H9 (cell line): Measurements from ENCODE around the gene BIK. TPM values are rescaled to one million over a fixed set of nuclear protein-coding genes. Genes with fewer than 3 reads are reported as not detected.
A peak's percentile ranks its signal among the peaks of the same experiment; 100 is the strongest.

Experiments
- DNase-seq: peaks from one replicate; pipeline ENCODE4 v3.0.0-alpha.2; 2017
- H2AFZ ChIP-seq: one replicate; pipeline ENCODE4 v1.6.1; 2013; ENCODE audit warnings: mild to moderate bottlenecking, low read length, control low read depth, moderate library complexity
- H2AK5ac ChIP-seq: 2 replicates; pipeline ENCODE4 v1.6.1; 2013; ENCODE audit warnings: low read length, control low read depth, mixed read lengths; ENCODE audit not compliant: insufficient read length
- H2BK120ac ChIP-seq: one replicate; pipeline ENCODE4 v1.6.1; 2013; ENCODE audit warnings: low read depth, mild to moderate bottlenecking, low read length, control low read depth, inconsistent platforms; ENCODE audit not compliant: poor library complexity, severe bottlenecking
- H2BK12ac ChIP-seq: 2 replicates; pipeline ENCODE4 v1.6.1; 2013; ENCODE audit warnings: low read length, control low read depth, mixed read lengths, low read depth; ENCODE audit not compliant: insufficient read length
- H2BK15ac ChIP-seq: 2 replicates; pipeline ENCODE4 v1.6.1; 2013; ENCODE audit warnings: low read depth, low read length, control low read depth
- H2BK20ac ChIP-seq: one replicate; pipeline ENCODE4 v1.6.1; 2013; ENCODE audit warnings: low read depth, mild to moderate bottlenecking, low read length, control low read depth, inconsistent platforms; ENCODE audit not compliant: poor library complexity, severe bottlenecking
- H2BK5ac ChIP-seq: 2 replicates; pipeline ENCODE4 v1.6.1; 2013; ENCODE audit warnings: low read length, control low read depth, mixed read lengths; ENCODE audit not compliant: insufficient read length
- H3K14ac ChIP-seq: 2 replicates; pipeline ENCODE4 v1.6.1; 2013; ENCODE audit warnings: low read length, control low read depth; ENCODE audit not compliant: insufficient read depth
- H3K18ac ChIP-seq: 2 replicates; pipeline ENCODE4 v1.6.1; 2013; ENCODE audit warnings: low read depth, mild to moderate bottlenecking, mixed read lengths, low read length, control low read depth; ENCODE audit not compliant: insufficient read length
- H3K23ac ChIP-seq: 2 replicates; pipeline ENCODE4 v1.6.1; 2013; ENCODE audit warnings: low read length, control low read depth, mixed read lengths, low read depth; ENCODE audit not compliant: insufficient read length
- H3K23me2 ChIP-seq: 2 replicates; pipeline ENCODE4 v1.6.1; 2013; ENCODE audit warnings: low read depth, mild to moderate bottlenecking, mixed read lengths, low read length, control low read depth; ENCODE audit not compliant: insufficient read length, poor library complexity, severe bottlenecking
- H3K27ac ChIP-seq: 2 replicates; pipeline ENCODE4 v1.5.1; 2013; ENCODE audit warnings: low read length, control low read depth, mixed read lengths, low read depth; ENCODE audit not compliant: insufficient read length
- H3K27me3 ChIP-seq: 2 replicates; pipeline ENCODE4 v1.6.1; 2013; ENCODE audit warnings: low read length, control low read depth, inconsistent platforms; ENCODE audit not compliant: insufficient read depth
- H3K4ac ChIP-seq: 2 replicates; pipeline ENCODE4 v1.6.1; 2013; ENCODE audit warnings: low read depth, mild to moderate bottlenecking, control low read depth, inconsistent platforms, low read length, moderate library complexity
- H3K4me1 ChIP-seq: 2 replicates; pipeline ENCODE4 v1.6.1; 2013; ENCODE audit warnings: low read length, control low read depth, inconsistent platforms; ENCODE audit not compliant: insufficient read depth
- H3K4me2 ChIP-seq: 2 replicates; pipeline ENCODE4 v1.6.1; 2013; ENCODE audit warnings: low read length, control low read depth, mixed read lengths; ENCODE audit not compliant: insufficient read length, insufficient read depth
- H3K56ac ChIP-seq: 2 replicates; pipeline ENCODE4 v1.6.1; 2013; ENCODE audit warnings: low read depth, mild to moderate bottlenecking, mixed read lengths, low read length, control low read depth; ENCODE audit not compliant: insufficient read length
- H3K79me1 ChIP-seq: 2 replicates; pipeline ENCODE4 v1.6.1; 2013; ENCODE audit warnings: low read depth, mild to moderate bottlenecking, moderate library complexity, low read length, control low read depth, inconsistent platforms; ENCODE audit not compliant: insufficient read depth, poor library complexity, severe bottlenecking
- H3K79me2 ChIP-seq: 2 replicates; pipeline ENCODE4 v1.6.1; 2013; ENCODE audit warnings: low read length, control low read depth, inconsistent platforms; ENCODE audit not compliant: insufficient read depth
- H3K9ac ChIP-seq: 2 replicates; pipeline ENCODE4 v1.6.1; 2013; ENCODE audit warnings: low read length, control low read depth, mixed read lengths; ENCODE audit not compliant: insufficient read length; ENCODE audit errors: extremely low read depth
- H3K9me3 ChIP-seq: one replicate; pipeline ENCODE4 v1.6.1; 2013; ENCODE audit warnings: low read depth, low read length, inconsistent platforms; ENCODE audit not compliant: control insufficient read depth
- H3T11ph ChIP-seq: one replicate; pipeline ENCODE4 v1.6.1; 2013; ENCODE audit warnings: mild to moderate bottlenecking, low read length, control low read depth, inconsistent platforms
- H4K20me1 ChIP-seq: one replicate; pipeline ENCODE4 v1.6.1; 2013; ENCODE audit not compliant: control insufficient read depth, insufficient read length, insufficient read depth
- H4K5ac ChIP-seq: 2 replicates; pipeline ENCODE4 v1.6.1; 2013; ENCODE audit warnings: low read depth, mild to moderate bottlenecking, mixed read lengths, low read length, control low read depth; ENCODE audit not compliant: insufficient read length
- H4K8ac ChIP-seq: replicated peaks from 2 replicates; pipeline ENCODE4 v1.6.1; 2013; ENCODE audit warnings: low read length, control low read depth, mixed read lengths, low read depth; ENCODE audit not compliant: insufficient read length
- H4K91ac ChIP-seq: 2 replicates; pipeline ENCODE4 v1.6.1; 2013; ENCODE audit warnings: low read depth, mild to moderate bottlenecking, moderate library complexity, mixed read lengths, low read length, control low read depth; ENCODE audit not compliant: insufficient read length
- H3K27ac Mint-ChIP-seq, 3 experiments: 2 replicates in 2 of 3; 3 replicates in 1 of 3; pipeline ENCODE4 v1.8.0; 2020 to 2021; ENCODE audit warnings: mixed read lengths in 3 of 3, mild to moderate bottlenecking in 1 of 3, moderate library complexity in 1 of 3
- H3K27me3 Mint-ChIP-seq: 2 replicates; pipeline ENCODE4 v1.8.0; 2021; ENCODE audit warnings: low read depth, mild to moderate bottlenecking, moderate library complexity, mixed read lengths
- H3K36me3 Mint-ChIP-seq, 3 experiments: 2 replicates in 2 of 3; 3 replicates in 1 of 3; pipeline ENCODE4 v1.8.0; 2020 to 2021; ENCODE audit warnings: low read depth in 3 of 3, mixed read lengths in 3 of 3; ENCODE audit not compliant: insufficient read depth in 1 of 3
- H3K4me1 Mint-ChIP-seq, 2 experiments: 2 replicates each; pipeline ENCODE4 v1.8.0; 2020; ENCODE audit warnings: mixed read lengths in 2 of 2
- H3K4me3 Mint-ChIP-seq, 2 experiments: 2 replicates in 1 of 2; 3 replicates in 1 of 2; pipeline ENCODE4 v1.8.0; 2020 to 2021; ENCODE audit warnings: mild to moderate bottlenecking in 2 of 2, mixed read lengths in 2 of 2, moderate library complexity in 1 of 2
- H3K9me3 Mint-ChIP-seq, 2 experiments: 2 replicates in 1 of 2; 3 replicates in 1 of 2; pipeline ENCODE4 v1.8.0; 2020; ENCODE audit warnings: mild to moderate bottlenecking in 2 of 2, mixed read lengths in 2 of 2, moderate library complexity in 1 of 2
- WGBS: extraction: QIAGEN DNeasy Blood & Tissue Kit; methylation state at CpG from one replicate; pipeline ENCODE4 v1.1.7; 2013; ENCODE audit warnings: missing lambda C conversion rate, low lambda C conversion rate, mixed read lengths; ENCODE audit not compliant: insufficient read length; ENCODE audit errors: extremely low coverage; 5-methylcytosine and 5-hydroxymethylcytosine counted together
- total RNA-seq: library from RNA; stranded (reverse); gene quantifications from 2 replicates; pipeline ENCODE4 v1.2.1, GENCODE V29; 2021
- TF ChIP-seq, protein P1 (sequence below): fragments of 200-600 bp; sonication (generic); conservative IDR thresholded peaks from 3 replicates; pipeline ENCODE4 v1.8.0; 2021; ENCODE audit warnings: antibody characterized with exemption, mild to moderate bottlenecking

Gene BIK
- total RNA-seq, 1 experiment from 2014 or later: 8.3 TPM

DNA sequence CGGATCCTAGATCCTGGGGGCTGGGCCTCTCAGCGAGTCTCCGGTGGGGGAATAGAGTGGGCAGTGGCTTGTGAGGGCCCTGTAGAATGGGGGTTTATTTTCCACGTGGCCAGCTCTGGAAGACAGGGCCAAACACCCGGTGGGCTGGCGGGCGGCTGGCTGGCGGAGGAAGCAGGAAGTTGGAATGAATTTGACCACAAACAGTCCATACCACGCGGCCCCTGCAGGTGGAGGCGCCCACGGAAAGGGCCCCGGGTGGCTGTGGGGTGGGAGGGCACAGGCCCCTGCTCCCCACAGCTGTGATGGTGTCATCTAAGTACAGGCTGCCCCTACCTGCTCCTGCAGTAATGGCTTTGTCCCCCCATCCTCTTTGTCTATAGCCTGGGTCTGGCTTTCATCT, 17.6 kb downstream of the BIK start:
- H2BK12ac ChIP-seq: no peak overlapping the region
- H4K8ac ChIP-seq: no peak overlapping the region
- H3K4me1 ChIP-seq: no peaks in the 10 kb centered on the region
- H3K14ac ChIP-seq: no peak overlapping the region
- Mint-ChIP-seq H3K27ac (0 out of 7 replicates have a peak overlapping the region, but pooled peaks of 1 of the 3 experiments have one; percentile 81), H3K36me3 (peaks cover 0 to 15% (median 13%) of the 10 kb centered on the region in 3 experiments; a peak in 4 of 7 replicates), H3K4me3 (no peak overlapping the region), H3K4me1 (peaks cover 9 to 22% of the 10 kb centered on the region in 2 experiments), H3K9me3 (no peaks in the 10 kb centered on the region), H3K27me3 (no peaks in the 10 kb centered on the region; the same call in 1 of the 2 replicates)
- no peaks in the 10 kb centered on the region for H3K79me1 ChIP-seq
- DNase-seq: no peak
- no peak overlapping the region for H2BK20ac ChIP-seq
- H2AFZ ChIP-seq: no peak overlapping the region
- H4K5ac ChIP-seq: no peak overlapping the region
- H3K23ac ChIP-seq: no peak overlapping the region
- no peak overlapping the region for H3K4ac ChIP-seq
- no peak overlapping the region for H3K56ac ChIP-seq
- H4K91ac ChIP-seq: no peak overlapping the region
- no peak overlapping the region for H2AK5ac ChIP-seq
- H3K27me3 ChIP-seq: no peaks in the 10 kb centered on the region
- no peaks in the 10 kb centered on the region for H3K79me2 ChIP-seq
- H3K27ac ChIP-seq: no peak overlapping the region
- no peaks in the 10 kb centered on the region for H3K9me3 ChIP-seq
- WGBS: no CpG with 5 or more reads among the region's 13 CpGs
- no peak overlapping the region for H2BK120ac ChIP-seq
- TF ChIP-seq, protein P1, sequence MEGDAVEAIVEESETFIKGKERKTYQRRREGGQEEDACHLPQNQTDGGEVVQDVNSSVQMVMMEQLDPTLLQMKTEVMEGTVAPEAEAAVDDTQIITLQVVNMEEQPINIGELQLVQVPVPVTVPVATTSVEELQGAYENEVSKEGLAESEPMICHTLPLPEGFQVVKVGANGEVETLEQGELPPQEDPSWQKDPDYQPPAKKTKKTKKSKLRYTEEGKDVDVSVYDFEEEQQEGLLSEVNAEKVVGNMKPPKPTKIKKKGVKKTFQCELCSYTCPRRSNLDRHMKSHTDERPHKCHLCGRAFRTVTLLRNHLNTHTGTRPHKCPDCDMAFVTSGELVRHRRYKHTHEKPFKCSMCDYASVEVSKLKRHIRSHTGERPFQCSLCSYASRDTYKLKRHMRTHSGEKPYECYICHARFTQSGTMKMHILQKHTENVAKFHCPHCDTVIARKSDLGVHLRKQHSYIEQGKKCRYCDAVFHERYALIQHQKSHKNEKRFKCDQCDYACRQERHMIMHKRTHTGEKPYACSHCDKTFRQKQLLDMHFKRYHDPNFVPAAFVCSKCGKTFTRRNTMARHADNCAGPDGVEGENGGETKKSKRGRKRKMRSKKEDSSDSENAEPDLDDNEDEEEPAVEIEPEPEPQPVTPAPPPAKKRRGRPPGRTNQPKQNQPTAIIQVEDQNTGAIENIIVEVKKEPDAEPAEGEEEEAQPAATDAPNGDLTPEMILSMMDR: no peak
- no peak overlapping the region for H2BK15ac ChIP-seq
- H4K20me1 ChIP-seq: no peaks in the 10 kb centered on the region
- no peak overlapping the region for H2BK5ac ChIP-seq
- H3K9ac ChIP-seq: no peak overlapping the region
- no peaks in the 10 kb centered on the region for H3K23me2 ChIP-seq
- H3K4me2 ChIP-seq: no peak overlapping the region
- H3T11ph ChIP-seq: no peak overlapping the region
- no peak overlapping the region for H3K18ac ChIP-seq
